Body of pancreas (tissue), 4 donors: ENCODE data around the gene TIMMDC1.

Source experiments
- CTCF ChIP-seq, 7 experiments: fragments of 450-650 bp in 4 of 7; fragments of 200-600 bp in 3 of 7; sonication (generic) in 3 of 7; IDR thresholded peaks; one replicate each; pipeline ENCODE4 v1.5.1; 2016 to 2019; ENCODE audit warnings: antibody characterized with exemption in 7 of 7
- POLR2A ChIP-seq, 3 donors: fragments of 450-650 bp; IDR thresholded peaks; one replicate each; pipeline ENCODE4 v1.6.1; 2016; ENCODE audit warnings: antibody characterized with exemption in 3 of 3, mild to moderate bottlenecking in 2 of 3

GRCh38 chr3:119571688-119572087, 73.3 kb downstream of the TIMMDC1 start:
- TF ChIP-seq CTCF (IDR thresholded peaks at IDR 0.05), result no peak
- TF ChIP-seq POLR2A (IDR thresholded peaks at IDR 0.05), result no peak
